Measurements from ENCODE around the gene MAST4. TPM values are rescaled to one million over a fixed set of nuclear protein-coding genes. Genes with fewer than 3 reads are reported as not detected.

The MAST4 gene
- total RNA-seq, 1 donor from 2014 or later = 0.99 TPM

DNA sequence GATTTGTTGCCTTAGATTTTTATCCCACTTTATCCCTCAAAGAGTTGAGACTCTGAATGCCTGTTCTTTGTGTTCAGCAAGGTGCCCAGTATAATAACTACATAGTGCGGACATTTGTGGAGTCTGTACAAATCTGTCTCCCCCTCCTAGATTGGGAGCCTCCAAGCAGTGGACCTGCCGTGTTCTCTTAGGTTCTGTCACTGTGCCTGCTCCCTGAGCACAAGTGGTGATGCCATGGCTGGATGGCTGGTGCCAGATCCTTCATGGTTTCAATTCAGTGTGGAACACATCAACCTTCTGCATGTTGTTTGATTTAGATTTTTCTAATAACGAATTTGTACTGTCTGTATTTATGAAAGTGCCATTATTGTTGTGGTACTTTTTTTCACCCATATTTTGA, 307.5 kb downstream of the MAST4 start:
- TF ChIP-seq EZH2phosphoT487 (IDR thresholded peaks at IDR 0.05) (no peak), EZH2 (IDR thresholded peaks at IDR 0.05) (no peak)
- TF ChIP-seq, protein P1, sequence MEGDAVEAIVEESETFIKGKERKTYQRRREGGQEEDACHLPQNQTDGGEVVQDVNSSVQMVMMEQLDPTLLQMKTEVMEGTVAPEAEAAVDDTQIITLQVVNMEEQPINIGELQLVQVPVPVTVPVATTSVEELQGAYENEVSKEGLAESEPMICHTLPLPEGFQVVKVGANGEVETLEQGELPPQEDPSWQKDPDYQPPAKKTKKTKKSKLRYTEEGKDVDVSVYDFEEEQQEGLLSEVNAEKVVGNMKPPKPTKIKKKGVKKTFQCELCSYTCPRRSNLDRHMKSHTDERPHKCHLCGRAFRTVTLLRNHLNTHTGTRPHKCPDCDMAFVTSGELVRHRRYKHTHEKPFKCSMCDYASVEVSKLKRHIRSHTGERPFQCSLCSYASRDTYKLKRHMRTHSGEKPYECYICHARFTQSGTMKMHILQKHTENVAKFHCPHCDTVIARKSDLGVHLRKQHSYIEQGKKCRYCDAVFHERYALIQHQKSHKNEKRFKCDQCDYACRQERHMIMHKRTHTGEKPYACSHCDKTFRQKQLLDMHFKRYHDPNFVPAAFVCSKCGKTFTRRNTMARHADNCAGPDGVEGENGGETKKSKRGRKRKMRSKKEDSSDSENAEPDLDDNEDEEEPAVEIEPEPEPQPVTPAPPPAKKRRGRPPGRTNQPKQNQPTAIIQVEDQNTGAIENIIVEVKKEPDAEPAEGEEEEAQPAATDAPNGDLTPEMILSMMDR (IDR thresholded peaks at IDR 0.05) = no peak
- Mint-ChIP-seq H3K9me3 (no peaks in the 10 kb centered on the region), H3K4me1 (peaks cover 3% of the 10 kb centered on the region), H3K27ac (no peak overlapping the region), H3K36me3 (no peaks in the 10 kb centered on the region), H3K4me3 (no peak overlapping the region), H3K27me3 (ENCODE audit: insufficient read depth, low read depth) (peaks cover 3% of the 10 kb centered on the region)
- no peaks in the 10 kb centered on the region for H3K9me3 ChIP-seq (ENCODE audit: low read depth)
- H3F3A ChIP-seq (ENCODE audit: low read depth) = peaks cover 12% of the 10 kb centered on the region
- H4K20me1 ChIP-seq (ENCODE audit: low read depth) = no peaks in the 10 kb centered on the region
- no peak overlapping the region for H2AFZ ChIP-seq (replicated peaks)
- no peak overlapping the region for H3K9ac ChIP-seq
- no peak overlapping the region for H3K4me3 ChIP-seq
- peak overlapping the region; percentile 62 for H3K4me2 ChIP-seq
- H3K27me3 ChIP-seq = no peaks in the 10 kb centered on the region
- H3K79me2 ChIP-seq (ENCODE audit: low read depth) = no peaks in the 10 kb centered on the region
- no peak overlapping the region for H3K27ac ChIP-seq
- H3K4me1 ChIP-seq = peaks cover 29% of the 10 kb centered on the region
- DNase-seq (ENCODE audit: low spot score) = no peak
- H3K36me3 ChIP-seq = no peaks in the 10 kb centered on the region

DNA sequence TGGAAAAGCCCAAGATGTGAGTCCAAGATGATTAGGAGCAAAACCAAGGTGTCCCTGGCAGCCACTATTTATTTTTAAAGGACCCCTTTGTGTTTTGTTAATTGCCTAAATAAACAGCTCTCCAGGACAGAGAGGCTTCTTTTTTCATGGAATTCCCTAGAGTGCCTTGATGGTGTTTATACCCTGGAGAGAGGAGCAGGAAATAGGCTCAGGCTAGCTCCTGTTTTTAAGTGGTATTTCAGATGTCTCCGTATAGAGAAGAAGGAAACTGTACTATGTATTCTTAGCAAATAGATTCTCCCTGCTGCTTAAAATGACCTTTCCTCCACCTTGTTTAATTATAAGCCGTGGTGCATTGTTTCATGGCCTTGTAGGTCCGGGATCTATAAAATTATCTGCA, 308.0 kb downstream of the MAST4 start:
- Mint-ChIP-seq H3K27me3 (ENCODE audit: insufficient read depth, low read depth) (peaks cover 3% of the 10 kb centered on the region), H3K4me3 (no peak overlapping the region), H3K9me3 (no peaks in the 10 kb centered on the region), H3K36me3 (no peaks in the 10 kb centered on the region), H3K4me1 (peaks cover 3% of the 10 kb centered on the region), H3K27ac (no peak overlapping the region)
- H3K36me3 ChIP-seq = no peaks in the 10 kb centered on the region
- no peaks in the 10 kb centered on the region for H4K20me1 ChIP-seq (ENCODE audit: low read depth)
- H3F3A ChIP-seq (ENCODE audit: low read depth) = peaks cover 12% of the 10 kb centered on the region
- H3K9me3 ChIP-seq (ENCODE audit: low read depth) = no peaks in the 10 kb centered on the region
- H3K4me2 ChIP-seq = peak overlapping the region; percentile 62
- DNase-seq (ENCODE audit: low spot score) = peak; percentile 32
- peak overlapping the region; percentile 19 for H3K4me3 ChIP-seq
- H3K9ac ChIP-seq = no peak overlapping the region
- H2AFZ ChIP-seq (replicated peaks) = no peak overlapping the region
- H3K27ac ChIP-seq = no peak overlapping the region
- H3K27me3 ChIP-seq = no peaks in the 10 kb centered on the region
- peaks cover 29% of the 10 kb centered on the region for H3K4me1 ChIP-seq
- TF ChIP-seq EZH2phosphoT487 (IDR thresholded peaks at IDR 0.05) (no peak), EZH2 (IDR thresholded peaks at IDR 0.05) (no peak)
- TF ChIP-seq, protein P1 (IDR thresholded peaks at IDR 0.05) = no peak
- H3K79me2 ChIP-seq (ENCODE audit: low read depth) = no peaks in the 10 kb centered on the region

DNA sequence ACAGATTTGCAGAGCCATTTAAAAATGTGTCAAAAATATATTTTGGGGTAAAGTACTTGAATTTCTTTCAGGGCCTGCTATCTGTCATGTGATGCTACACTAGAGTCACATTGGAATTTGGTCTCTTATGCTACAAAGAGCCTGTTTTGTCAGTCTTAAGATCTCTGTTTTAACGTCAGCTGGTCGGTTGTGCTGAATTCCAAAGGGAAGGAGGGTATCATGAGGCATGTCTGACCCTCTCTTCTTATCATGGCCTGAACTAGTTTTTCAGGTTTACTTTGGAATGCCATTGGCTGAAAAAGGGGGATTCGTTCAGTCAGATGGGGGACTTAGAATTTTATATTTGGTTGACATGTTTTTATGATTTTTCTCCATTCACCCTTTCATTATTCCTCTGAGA, 309.8 kb downstream of the MAST4 start:
- H4K20me1 ChIP-seq (ENCODE audit: low read depth) = no peaks in the 10 kb centered on the region
- no peak overlapping the region for H3K4me2 ChIP-seq
- Mint-ChIP-seq H3K9me3 (no peaks in the 10 kb centered on the region), H3K36me3 (no peaks in the 10 kb centered on the region), H3K27ac (no peak overlapping the region), H3K4me1 (peaks cover 3% of the 10 kb centered on the region), H3K4me3 (no peak overlapping the region), H3K27me3 (ENCODE audit: insufficient read depth, low read depth) (peaks cover 3% of the 10 kb centered on the region)
- DNase-seq (ENCODE audit: low spot score) = no peak
- H3K27me3 ChIP-seq = no peaks in the 10 kb centered on the region
- H3K27ac ChIP-seq = no peak overlapping the region
- H3K79me2 ChIP-seq (ENCODE audit: low read depth) = no peaks in the 10 kb centered on the region
- TF ChIP-seq, protein P1 (IDR thresholded peaks at IDR 0.05) = no peak
- TF ChIP-seq EZH2 (IDR thresholded peaks at IDR 0.05) = no peak
- TF ChIP-seq EZH2phosphoT487 (IDR thresholded peaks at IDR 0.05) = no peak
- H3K9me3 ChIP-seq (ENCODE audit: low read depth) = no peaks in the 10 kb centered on the region
- H3K4me3 ChIP-seq = no peak overlapping the region
- H3K4me1 ChIP-seq = peaks cover 29% of the 10 kb centered on the region
- H2AFZ ChIP-seq (replicated peaks) = no peak overlapping the region
- peaks cover 12% of the 10 kb centered on the region for H3F3A ChIP-seq (ENCODE audit: low read depth)
- no peaks in the 10 kb centered on the region for H3K36me3 ChIP-seq
- no peak overlapping the region for H3K9ac ChIP-seq

Data from neural progenitor cell (in vitro differentiated cells).